AG04450 (cell line): ENCODE measurements around the gene JMJD1C. TPM values are rescaled to one million over a fixed set of nuclear protein-coding genes. Genes with fewer than 3 reads are reported as not detected.

Experiments used
- CTCF ChIA-PET: fragments of 300-600, 350-600 bp; formaldehyde crosslinking; extraction: SDS; loops from one replicate; lab custom pipeline; 2022; ENCODE audit warnings: antibody characterized with exemption, inconsistent platforms; lab: Charles Lee
- POLR2A ChIA-PET: fragments of 350-600 bp; formaldehyde crosslinking; extraction: SDS; loops from one replicate; lab custom pipeline; 2021; ENCODE audit warnings: antibody characterized with exemption, inconsistent platforms; lab: Yijun Ruan, JAX
- DNase-seq: peaks from one replicate; pipeline ENCODE4 v3.0.0-alpha.2; 2011; ENCODE audit warnings: low read depth, low spot score
- H3K27ac ChIP-seq: one replicate; pipeline ENCODE4 v1.5.1; 2012; ENCODE audit warnings: low read depth, low read length, control low read depth
- H3K27me3 ChIP-seq: one replicate; pipeline ENCODE4 v1.6.0; 2012; ENCODE audit warnings: low read length; ENCODE audit not compliant: control insufficient read depth, insufficient read depth
- H3K4me3 ChIP-seq: 2 replicates; pipeline ENCODE4 v1.5.1; 2011; ENCODE audit warnings: mild to moderate bottlenecking, low read depth, low read length, control low read depth
- H3K9me3 ChIP-seq: 2 replicates; pipeline ENCODE4 v1.5.1; 2012; ENCODE audit warnings: low read length; ENCODE audit not compliant: control insufficient read depth, insufficient read depth
- polyA plus RNA-seq: library from polyadenylated mRNA; depleted of rRNA; stranded (reverse); fragments of >200 nt; gene quantifications from 2 replicates; pipeline ENCODE4 v1.2.3, GENCODE V29; 2011
- TF ChIP-seq, protein P1 (sequence below): IDR thresholded peaks from 2 replicates; pipeline ENCODE4 v1.5.1; 2011; ENCODE audit warnings: low read depth, low read length, control low read depth, inconsistent platforms

Gene JMJD1C
- polyA plus RNA-seq, 1 experiment, result 45.0 TPM

DNA sequence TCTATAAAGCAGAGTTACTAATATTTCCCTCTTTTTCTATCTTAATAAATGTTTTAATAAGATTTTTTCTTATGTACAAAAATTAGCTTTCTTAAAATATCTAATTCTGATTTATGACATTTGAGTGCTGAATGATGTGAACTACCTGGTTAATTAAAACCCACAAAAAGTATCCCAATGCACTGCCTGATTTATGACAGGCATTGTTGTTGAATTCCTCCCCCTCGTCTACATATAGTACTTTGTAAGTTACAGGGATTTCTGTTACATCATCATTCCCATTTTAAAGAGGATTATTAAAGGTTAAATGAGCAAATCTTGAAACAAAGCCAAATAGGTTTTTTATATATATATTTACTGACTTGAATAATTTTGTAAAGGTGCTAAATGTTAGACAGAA lies 241.5 kb downstream of the JMJD1C start:
- Histone ChIP-seq H3K4me3 (no peak overlapping the region), H3K9me3 (no peaks in the 10 kb centered on the region; the same call in 1 of the 2 replicates), H3K27me3 (no peaks in the 10 kb centered on the region), H3K27ac (no peak overlapping the region)
- no peak for DNase-seq
- ChIA-PET POLR2A (no interaction called here), CTCF (interaction anchor here (1.6 kb wide), 1 partner anchor 58 kb away, joined by 3 read pairs; no protein-coding TSS in a partner anchor)
- TF ChIP-seq, protein P1, sequence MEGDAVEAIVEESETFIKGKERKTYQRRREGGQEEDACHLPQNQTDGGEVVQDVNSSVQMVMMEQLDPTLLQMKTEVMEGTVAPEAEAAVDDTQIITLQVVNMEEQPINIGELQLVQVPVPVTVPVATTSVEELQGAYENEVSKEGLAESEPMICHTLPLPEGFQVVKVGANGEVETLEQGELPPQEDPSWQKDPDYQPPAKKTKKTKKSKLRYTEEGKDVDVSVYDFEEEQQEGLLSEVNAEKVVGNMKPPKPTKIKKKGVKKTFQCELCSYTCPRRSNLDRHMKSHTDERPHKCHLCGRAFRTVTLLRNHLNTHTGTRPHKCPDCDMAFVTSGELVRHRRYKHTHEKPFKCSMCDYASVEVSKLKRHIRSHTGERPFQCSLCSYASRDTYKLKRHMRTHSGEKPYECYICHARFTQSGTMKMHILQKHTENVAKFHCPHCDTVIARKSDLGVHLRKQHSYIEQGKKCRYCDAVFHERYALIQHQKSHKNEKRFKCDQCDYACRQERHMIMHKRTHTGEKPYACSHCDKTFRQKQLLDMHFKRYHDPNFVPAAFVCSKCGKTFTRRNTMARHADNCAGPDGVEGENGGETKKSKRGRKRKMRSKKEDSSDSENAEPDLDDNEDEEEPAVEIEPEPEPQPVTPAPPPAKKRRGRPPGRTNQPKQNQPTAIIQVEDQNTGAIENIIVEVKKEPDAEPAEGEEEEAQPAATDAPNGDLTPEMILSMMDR, result no peak

DNA sequence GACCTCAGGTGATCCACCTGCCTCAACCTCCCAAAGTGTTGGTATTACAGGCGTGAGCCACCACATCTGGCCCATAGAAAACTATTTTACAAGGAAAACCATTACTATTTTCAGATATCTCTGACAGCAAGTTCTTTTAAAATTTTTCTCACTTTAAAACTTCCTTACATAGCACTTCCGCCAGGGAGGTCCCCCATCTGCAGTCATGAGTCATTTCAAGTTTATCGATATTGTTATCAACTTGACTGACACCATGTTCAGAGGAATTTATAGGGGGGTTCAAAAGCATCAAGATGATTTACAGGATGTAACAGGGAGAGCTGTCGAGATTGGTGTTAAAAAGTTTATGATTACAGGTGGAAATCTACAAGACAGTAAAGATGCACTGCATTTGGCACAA lies 243.8 kb downstream of the JMJD1C start:
- POLR2A ChIA-PET, result no interaction called here
- Histone ChIP-seq H3K27ac (no peak overlapping the region), H3K9me3 (no peaks in the 10 kb centered on the region; the same call in 1 of the 2 replicates), H3K4me3 (no peak overlapping the region), H3K27me3 (no peaks in the 10 kb centered on the region)
- TF ChIP-seq, protein P1, result no peak
- CTCF ChIA-PET, result interaction anchor here (0.9 kb wide), 1 partner anchor 16 kb away, joined by 4 read pairs; no protein-coding TSS in a partner anchor
- no peak for DNase-seq

DNA sequence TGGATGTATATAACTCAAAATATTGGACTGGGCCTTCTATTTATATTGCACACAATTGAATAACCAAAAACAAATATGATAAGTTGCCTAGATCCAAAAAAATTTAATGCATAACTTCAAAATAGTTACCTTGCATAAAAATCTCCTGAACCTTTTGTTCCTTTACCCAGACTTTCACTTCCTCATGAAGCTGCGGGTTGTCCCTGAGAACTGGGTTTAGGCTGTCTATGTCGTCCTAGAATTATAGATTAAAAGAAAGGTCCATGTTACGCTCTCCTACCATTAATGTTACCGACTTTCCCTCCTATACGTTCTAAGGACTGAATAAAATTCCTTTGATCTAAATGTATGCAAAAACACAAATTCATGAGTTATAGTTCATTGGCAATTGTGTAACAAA lies 246.0 kb downstream of the JMJD1C start:
- no peak overlapping the region for H3K27ac ChIP-seq
- CTCF ChIA-PET, result no interaction called here
- DNase-seq, result no peak
- H3K9me3 ChIP-seq, result no peaks in the 10 kb centered on the region; the same call in 1 of the 2 replicates
- POLR2A ChIA-PET, result no interaction called here
- H3K4me3 ChIP-seq, result no peak overlapping the region
- H3K27me3 ChIP-seq, result no peaks in the 10 kb centered on the region
- TF ChIP-seq, protein P1, result no peak

DNA sequence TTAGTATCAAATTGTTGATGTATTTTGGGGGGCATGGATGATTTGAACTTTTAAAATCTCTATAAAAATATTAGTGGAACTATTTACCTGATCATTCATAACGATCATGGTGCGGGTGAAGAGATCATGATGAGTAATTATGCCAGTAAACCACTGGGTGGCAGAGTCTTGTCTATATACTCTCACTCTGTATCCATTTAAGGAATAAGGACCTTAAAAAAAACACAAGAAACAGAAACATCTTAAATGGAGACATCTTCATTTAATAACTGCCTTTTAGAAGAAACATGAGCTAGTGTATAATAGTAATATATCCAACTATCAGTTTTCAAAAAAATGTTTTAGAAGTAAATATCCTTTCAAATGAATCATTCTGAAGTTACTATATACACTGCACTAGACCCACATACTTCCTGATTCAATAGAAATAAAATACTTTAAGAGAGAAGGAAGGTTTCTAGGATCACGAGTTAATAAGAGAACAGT lies 248.6 kb downstream of the JMJD1C start:
- H3K27ac ChIP-seq, result no peak overlapping the region
- TF ChIP-seq, protein P1, result peak; percentile 66
- ChIA-PET POLR2A (no interaction called here), CTCF (interaction anchor here (0.6 to 3.7 kb wide), 52 partner anchors 8 to 551 kb away, joined by 3 to 64 read pairs (median 4); no protein-coding TSS in a partner anchor)
- no peaks in the 10 kb centered on the region for H3K27me3 ChIP-seq
- H3K9me3 ChIP-seq, result no peaks in the 10 kb centered on the region; the same call in 1 of the 2 replicates
- no peak overlapping the region for H3K4me3 ChIP-seq
- DNase-seq, result no peak

DNA sequence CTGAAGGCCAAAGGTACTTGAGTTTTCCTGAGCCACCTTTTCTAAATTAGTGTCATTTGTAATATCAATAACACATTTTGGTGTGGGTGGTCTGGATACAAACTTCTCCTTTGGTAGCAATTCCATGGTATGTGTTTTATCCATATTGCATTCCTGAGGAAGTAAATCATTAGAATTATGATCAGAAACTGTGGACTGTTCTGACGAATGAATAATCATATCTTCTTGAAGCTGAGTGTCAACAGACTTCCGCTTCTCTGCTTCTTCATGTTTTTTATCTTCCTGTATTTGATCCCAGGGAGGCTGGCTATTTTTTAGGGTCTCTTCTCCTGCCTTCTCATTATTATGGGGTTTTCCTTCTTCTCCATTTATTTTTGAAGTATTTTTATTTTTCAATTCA lies 251.2 kb downstream of the JMJD1C start:
- Histone ChIP-seq H3K27me3 (no peaks in the 10 kb centered on the region), H3K9me3 (no peaks in the 10 kb centered on the region), H3K27ac (no peak overlapping the region), H3K4me3 (no peak overlapping the region)
- ChIA-PET POLR2A (no interaction called here), CTCF (interaction anchor here (1.5 to 3.7 kb wide), 3 partner anchors 48 to 505 kb away, joined by 4 to 64 read pairs (median 7); no protein-coding TSS in a partner anchor)
- TF ChIP-seq, protein P1, result no peak
- DNase-seq, result no peak
